GM19397 (cell line): ENCODE results near the gene CRTC1.

Experiments
- ATAC-seq: cut with Tn5 transposase; IDR thresholded peaks from one replicate; pipeline ENCODE4 v1.9.1; 2021; ENCODE audit warnings: mild to moderate bottlenecking, moderate library complexity; ENCODE audit not compliant: unreplicated experiment

The CRTC1 gene

GRCh38 chr19:18699403-18700054 is 16.0 kb downstream of the CRTC1 start:
- no peak for ATAC-seq

GRCh38 chr19:18700501-18701249 is 17.2 kb downstream of the CRTC1 start:
- peak; percentile 55 for ATAC-seq

- peak; percentile 16 for ATAC-seq
Measured at GRCh38 chr19:18701250-18701608, 17.7 kb downstream of the CRTC1 start.

GRCh38 chr19:18704054-18704453 is 20.6 kb downstream of the CRTC1 start:
- ATAC-seq: no peak

GRCh38 chr19:18704971-18705370 is 21.5 kb downstream of the CRTC1 start:
- ATAC-seq: no peak

- no peak for ATAC-seq
Measured at GRCh38 chr19:18708452-18709231, 25.2 kb downstream of the CRTC1 start.

GRCh38 chr19:18709546-18709945 is 26.1 kb downstream of the CRTC1 start:
- no peak for ATAC-seq

- no peak for ATAC-seq
Measured at GRCh38 chr19:18710186-18710585, 26.7 kb downstream of the CRTC1 start.

GRCh38 chr19:18710996-18711751 is 27.7 kb downstream of the CRTC1 start:
- ATAC-seq: no peak

GRCh38 chr19:18711893-18712292 is 28.4 kb downstream of the CRTC1 start:
- ATAC-seq: no peak

GRCh38 chr19:18712981-18713380 is 29.5 kb downstream of the CRTC1 start:
- no peak for ATAC-seq

GRCh38 chr19:18713550-18714117 is 30.2 kb downstream of the CRTC1 start:
- ATAC-seq: no peak

- ATAC-seq: no peak
Measured at GRCh38 chr19:18715416-18715815, 31.9 kb downstream of the CRTC1 start.

GRCh38 chr19:18716857-18717256 is 33.4 kb downstream of the CRTC1 start:
- ATAC-seq: no peak

GRCh38 chr19:18717601-18718000 is 34.1 kb downstream of the CRTC1 start:
- no peak for ATAC-seq

GRCh38 chr19:18718015-18718526 is 34.6 kb downstream of the CRTC1 start:
- ATAC-seq: no peak

GRCh38 chr19:18718846-18719458 is 35.5 kb downstream of the CRTC1 start:
- no peak for ATAC-seq

GRCh38 chr19:18719541-18719940 is 36.1 kb downstream of the CRTC1 start:
- ATAC-seq: no peak

- ATAC-seq: no peak
Measured at GRCh38 chr19:18723871-18724377, 40.4 kb downstream of the CRTC1 start.
